Measurements from ENCODE around the gene CMTM8.
"Not testable (repeated sequence)": the region's sequence is repeated elsewhere in the genome, so short reads cannot be mapped to it uniquely, and the experiment has no call there.

CMTM8 gene

DNA sequence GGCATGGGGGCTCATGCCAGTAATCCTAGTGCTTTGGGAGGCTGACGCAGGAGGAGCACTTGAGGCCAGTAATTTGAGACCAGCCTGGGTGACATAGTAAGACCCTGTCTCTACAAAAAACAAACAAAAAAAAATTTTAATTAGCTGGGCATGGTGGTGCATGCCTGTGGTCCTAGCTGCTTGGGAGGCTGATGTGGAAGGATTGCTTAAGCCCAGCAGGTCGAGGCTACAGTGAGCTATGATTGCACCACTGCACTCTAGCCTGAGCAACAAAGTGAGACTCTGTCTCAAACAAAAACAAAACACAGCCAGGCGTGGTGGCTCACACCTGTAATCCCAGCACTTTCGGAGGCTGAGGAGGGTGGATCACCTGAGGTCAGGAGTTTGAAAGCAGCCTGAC, 9.7 kb upstream of the CMTM8 start:
- DNase-seq (ENCODE audit: low read depth in 3 of 3): not testable (repeated sequence)

- no peak for DNase-seq (ENCODE audit: low read depth in 3 of 3)
These were observed 8.9 kb upstream of the CMTM8 start for GRCh38 chr3:32229565-32229964.

GRCh38 chr3:32236377-32236776, 2.1 kb upstream of the CMTM8 start:
- no peak for DNase-seq (ENCODE audit: low read depth in 3 of 3)

DNA sequence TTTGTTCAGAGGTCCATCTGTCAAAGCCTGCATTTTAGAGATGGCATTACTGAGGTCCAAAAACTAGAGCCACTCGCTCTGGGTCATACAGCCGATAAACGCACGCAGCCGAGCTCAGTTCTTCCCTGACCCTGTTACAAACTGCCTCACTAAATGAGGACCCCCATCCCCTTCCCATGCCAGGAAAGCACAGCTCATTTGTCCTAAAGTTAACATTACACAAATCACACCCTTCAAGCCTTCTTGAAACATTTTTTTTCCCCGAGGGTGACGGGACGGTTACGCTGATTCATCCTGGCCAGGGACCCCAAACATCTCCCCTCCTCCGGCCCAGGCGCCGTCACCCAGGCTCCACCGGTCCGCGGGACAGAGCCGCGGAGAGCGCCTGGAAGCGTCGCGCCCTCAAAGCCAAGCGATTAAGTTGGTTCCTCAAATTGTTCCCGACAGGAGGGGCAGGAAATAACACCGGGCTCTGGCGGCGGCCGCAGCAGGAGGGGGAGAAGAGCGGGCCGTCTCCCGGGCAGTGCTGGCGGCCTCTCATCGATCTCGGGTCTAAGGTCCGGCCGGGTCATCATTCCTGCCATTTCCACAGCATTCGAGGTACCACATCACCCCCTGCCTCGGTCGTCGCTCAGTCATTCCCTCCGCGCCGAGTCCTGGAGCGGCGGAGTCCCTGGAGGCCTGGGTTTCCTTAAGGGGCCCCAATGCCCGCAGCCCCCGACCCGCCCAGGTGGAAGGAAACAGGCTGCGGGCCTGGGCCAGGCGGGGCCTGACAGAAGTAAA, 619 bp upstream of the CMTM8 start:
- no peak for DNase-seq (ENCODE audit: low read depth in 3 of 3)

DNA sequence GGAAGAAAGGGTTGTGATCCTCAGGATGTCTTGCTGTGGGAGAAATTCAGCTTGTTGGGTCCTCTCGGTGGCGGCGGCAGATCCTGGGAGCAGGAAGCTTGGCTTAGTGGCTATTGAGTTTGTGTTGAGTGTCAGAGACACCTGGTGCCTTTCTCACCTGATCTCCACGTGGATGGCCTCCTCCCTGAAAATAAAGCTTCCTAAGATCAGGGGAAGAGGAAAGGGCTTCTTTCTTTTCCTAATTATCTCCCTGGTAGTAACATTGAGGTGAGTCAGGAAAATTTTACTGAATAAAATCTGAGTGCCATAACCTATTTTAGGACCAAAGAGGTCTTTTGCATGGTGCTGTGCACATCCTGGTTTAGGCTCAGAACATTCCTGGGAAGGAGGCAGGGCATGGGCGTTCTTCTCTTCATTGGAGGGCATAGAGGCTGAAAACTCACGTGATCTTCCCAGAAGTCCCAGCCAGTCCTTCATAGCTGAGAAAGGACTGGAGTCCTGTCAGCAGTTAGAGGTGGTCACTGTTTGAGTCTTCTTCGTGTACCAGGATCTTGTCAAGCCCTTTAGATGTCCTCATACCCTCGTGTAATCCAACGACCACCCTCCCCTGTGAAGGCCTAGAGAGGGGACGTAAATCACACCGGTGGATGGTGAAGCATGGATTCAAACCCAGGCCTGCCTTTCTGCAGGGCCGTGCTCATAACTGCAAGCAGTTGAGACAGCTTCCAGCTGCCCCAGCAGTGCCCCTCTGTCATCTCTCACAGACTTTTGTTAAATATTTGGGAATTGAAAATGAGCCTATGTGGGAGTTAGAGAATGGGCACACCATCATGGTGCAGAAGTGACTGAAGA, 1.1 kb downstream of the CMTM8 start:
- DNase-seq (ENCODE audit: low read depth in 3 of 3): no peak

DNA sequence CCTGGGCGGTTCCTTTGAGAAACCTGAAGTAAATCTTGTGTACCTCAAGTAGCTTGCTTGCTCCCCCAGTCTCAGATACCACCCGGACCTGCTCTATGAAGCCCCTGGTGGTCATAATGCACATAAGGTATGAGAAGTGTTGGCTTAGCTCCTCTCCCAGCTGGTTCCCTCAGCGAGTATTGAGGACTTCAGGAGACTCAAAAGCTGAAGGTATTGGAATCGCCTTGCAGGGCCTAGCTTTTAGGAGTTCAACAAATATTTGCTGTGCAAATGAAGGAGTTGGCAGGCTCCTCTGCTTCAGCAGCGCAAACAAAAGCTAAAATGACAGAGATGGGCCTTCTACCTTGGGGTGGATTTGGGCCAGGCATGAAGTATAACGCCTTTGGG, 1.7 kb downstream of the CMTM8 start:
- DNase-seq (ENCODE audit: low read depth in 3 of 3): peak in 2 of 3 donors; percentile 14 to 27

DNA sequence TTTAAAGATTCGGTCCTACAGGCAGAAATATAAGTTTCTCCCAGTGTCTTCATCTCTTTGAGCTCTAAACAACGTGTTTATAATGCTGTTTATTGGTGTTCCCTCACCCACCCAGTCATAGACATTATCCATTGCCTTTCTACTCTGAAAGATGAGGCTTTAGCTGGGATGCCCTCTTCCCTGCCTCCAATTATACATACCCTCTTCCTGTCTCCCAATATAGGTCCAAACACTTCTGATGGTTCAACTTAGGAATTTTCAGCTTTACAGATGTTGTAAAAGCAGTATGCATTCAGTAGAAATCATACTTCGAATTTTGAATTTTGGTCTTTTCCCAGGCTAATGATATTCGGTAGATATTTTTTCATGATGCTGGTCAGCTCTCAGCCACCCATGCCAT, 2.6 kb downstream of the CMTM8 start:
- DNase-seq (ENCODE audit: low read depth in 3 of 3): no peak

DNA sequence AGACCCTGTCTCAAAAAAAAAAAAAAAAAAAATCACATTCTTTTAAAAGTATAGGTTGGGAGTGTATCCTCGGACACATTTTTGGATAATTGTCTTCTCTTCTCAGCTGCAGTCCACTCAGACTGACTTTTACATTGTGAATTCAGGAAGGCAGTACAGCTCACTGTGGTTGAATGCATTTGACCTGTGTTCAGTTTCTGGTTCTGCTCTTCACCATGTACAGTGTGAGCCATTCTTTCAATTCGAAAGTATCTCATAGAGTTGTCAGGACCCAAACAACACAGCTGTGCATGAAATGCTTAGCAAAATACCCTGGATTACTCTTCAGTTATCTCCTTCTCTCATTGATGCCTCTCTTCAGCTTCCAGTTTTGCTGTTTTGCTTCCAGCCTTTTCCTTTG, 5.0 kb downstream of the CMTM8 start:
- DNase-seq (ENCODE audit: low read depth in 3 of 3): no peak

- no peak for DNase-seq (ENCODE audit: low read depth in 3 of 3)
These were observed 6.7 kb downstream of the CMTM8 start for GRCh38 chr3:32245200-32245599.

DNA sequence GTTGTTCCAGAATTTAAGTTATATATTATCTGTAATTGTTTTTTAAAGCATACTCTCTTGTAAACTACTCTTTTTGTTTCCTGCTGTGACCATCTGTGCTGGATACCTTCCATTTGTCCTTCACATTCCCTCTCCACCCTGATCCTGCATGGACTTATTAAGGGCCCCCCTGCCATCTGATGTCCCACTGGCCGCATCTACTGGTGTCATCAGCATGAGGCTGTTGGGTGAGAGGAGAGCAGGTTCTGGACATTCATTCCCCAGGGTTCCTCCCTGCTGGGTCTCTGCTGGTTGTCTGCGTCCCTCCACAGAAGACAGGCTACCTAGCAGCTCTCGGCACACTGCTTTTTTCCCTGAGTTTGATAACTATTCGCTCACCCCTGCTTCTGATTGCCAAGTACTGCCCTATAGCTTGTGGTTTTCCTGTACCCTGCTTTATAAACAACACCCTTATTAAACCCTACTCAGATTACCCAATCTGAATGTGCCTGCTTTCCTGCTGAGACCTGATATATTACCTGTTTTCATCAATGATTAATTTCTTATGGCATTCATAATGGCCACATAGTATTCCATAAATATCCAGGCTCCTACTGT, 7.7 kb downstream of the CMTM8 start:
- no peak for DNase-seq (ENCODE audit: low read depth in 3 of 3)

GRCh38 chr3:32249184-32249782, 10.8 kb downstream of the CMTM8 start:
- no peak for DNase-seq (ENCODE audit: low read depth in 3 of 3)

DNA sequence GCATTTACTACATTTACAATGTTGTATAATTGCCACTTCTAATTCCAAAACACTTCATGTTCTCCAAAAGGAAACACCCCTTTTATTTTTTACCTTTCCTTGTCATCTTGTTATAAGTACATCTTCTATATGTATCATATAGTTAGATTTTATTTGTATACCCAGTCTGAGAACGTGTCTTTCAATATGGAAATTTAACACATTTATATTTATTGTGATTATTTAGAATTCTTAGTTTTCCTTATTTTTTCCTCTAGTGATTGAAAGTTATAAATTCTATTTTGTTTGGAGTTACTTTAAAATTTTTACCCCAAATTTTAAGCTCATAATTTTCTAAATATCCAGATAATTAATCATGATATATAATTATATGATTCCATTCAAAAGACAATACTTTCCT, 15.8 kb downstream of the CMTM8 start:
- no peak for DNase-seq (ENCODE audit: low read depth in 3 of 3)

DNA sequence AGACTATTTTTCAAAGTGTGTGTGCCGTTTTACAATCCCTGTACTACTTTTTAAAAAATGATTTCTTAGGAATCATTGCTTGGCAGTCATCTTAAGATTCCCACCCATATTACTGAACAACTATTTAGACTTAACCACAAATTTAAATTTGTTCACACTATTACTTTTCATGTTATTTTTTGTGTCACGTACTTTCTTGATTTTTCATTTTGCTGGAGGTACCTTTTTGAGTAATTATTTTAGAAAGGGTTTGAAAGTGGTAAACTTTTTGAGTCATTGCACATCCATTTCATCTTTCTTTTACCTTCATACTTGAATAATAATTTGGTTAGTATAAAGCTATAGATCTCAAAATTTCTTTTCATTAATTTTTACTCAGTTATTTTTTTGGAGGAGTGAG, 16.9 kb downstream of the CMTM8 start:
- no peak for DNase-seq (ENCODE audit: low read depth in 3 of 3)

GRCh38 chr3:32256206-32256605, 17.7 kb downstream of the CMTM8 start:
- DNase-seq (ENCODE audit: low read depth in 3 of 3): no peak

- no peak for DNase-seq (ENCODE audit: low read depth in 3 of 3)
These were observed 18.6 kb downstream of the CMTM8 start for GRCh38 chr3:32257042-32257441.

- no peak for DNase-seq (ENCODE audit: low read depth in 3 of 3)
These were observed 19.4 kb downstream of the CMTM8 start for GRCh38 chr3:32257641-32258438.

- DNase-seq (ENCODE audit: low read depth in 3 of 3): no peak
These were observed 20.4 kb downstream of the CMTM8 start for GRCh38 chr3:32258869-32259268.

DNA sequence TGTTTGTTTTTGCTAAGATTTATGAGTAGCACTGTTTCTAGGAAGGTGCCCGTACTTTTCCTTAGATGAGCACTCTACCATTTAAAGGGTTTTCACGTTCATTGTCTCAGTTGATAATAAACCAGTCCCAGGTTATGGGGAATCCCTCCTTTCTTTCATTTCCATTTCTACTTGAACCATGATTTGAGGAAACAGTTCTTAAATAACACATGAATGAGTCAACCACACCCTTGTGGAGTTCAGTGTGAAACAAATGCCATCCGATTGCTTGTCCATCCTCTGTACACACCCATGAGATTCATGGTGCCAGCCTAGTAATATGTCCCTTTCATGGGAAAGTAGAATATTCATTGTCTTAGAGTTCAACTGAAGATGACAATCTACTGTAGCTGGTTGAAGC, 23.1 kb downstream of the CMTM8 start:
- no peak for DNase-seq (ENCODE audit: low read depth in 3 of 3)

GRCh38 chr3:32262201-32262600, 23.7 kb downstream of the CMTM8 start:
- DNase-seq (ENCODE audit: low read depth in 3 of 3): no peak

DNA sequence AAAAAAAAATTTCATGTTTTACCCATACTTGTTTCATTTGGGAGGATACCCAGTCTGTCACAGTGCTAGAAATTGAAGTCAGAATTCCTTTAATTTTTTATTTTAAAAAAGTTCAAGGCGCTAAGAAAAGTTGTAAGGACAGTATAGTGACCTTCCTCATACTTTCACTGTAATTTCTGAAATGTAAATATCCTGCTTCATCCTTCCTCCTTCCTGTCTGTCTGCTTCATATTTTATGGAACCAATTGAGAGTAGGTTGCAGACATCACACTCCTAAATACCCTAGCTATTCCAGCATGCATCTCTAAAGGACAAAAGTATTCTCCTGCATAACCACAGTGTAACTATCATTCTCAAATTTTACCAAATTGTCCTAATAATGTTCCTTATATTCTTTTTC, 35.8 kb downstream of the CMTM8 start:
- DNase-seq (ENCODE audit: low read depth in 3 of 3): no peak

DNA sequence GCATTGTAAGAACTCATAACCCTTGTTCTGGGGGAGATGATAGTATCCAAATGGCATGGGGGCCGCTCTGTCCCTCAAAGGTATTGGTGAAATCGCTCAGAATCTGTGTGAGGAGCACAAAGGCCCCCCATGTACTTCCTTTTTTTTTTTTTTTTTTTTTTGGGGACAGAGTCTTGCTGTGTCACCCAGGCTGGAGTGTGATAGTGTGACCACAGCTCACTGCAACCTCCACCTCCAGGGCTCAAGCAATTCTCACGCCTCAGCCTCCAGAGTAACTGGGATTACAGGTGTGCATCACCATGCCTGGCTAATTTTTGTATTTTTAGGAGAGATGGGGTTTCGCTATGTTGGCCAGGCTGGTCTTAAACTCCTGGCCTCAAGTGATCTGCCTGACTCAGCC, 37.0 kb downstream of the CMTM8 start:
- DNase-seq (ENCODE audit: low read depth in 3 of 3): no peak
